ENCODE measurements around the gene PAX7. TPM values are rescaled to one million over a fixed set of nuclear protein-coding genes. Genes with fewer than 3 reads are reported as not detected.

Gene PAX7
- total and polyA plus RNA-seq, 2 donors (not counting 1 experiment from before 2014, with no cell fraction given): not detected

- no peak for TF ChIP-seq EZH2 (IDR thresholded peaks at IDR 0.05; ENCODE audit: borderline replicate concordance, insufficient read depth, low read depth, low read length, poor library complexity, severe bottlenecking)
- H4K20me1 ChIP-seq (ENCODE audit: control insufficient read depth, insufficient read depth, low read length, poor library complexity, severe bottlenecking): no peaks in the 10 kb centered on the region
- ATAC-seq (ENCODE audit: low read depth) (no peak), DNase-seq (no peak)
- no peaks in the 10 kb centered on the region for H3K9me3 Mint-ChIP-seq (ENCODE audit: insufficient read depth)
- no peaks in the 10 kb centered on the region for H3K4me1 Mint-ChIP-seq
- ChIA-PET CTCF (no interaction called here), POLR2A (no interaction called here)
- no peak overlapping the region for H3K9ac ChIP-seq (ENCODE audit: low read length)
- H3K27me3 ChIP-seq (replicated peaks in 1 of 4; ENCODE audit: control extremely low read depth in 1 of 4, control insufficient read depth in 3 of 4, insufficient read depth in 4 of 4, low read length in 3 of 4): peaks cover 0 to 5% (median 0%) of the 10 kb centered on the region in 4 experiments
- no peak overlapping the region for H3K4me3 Mint-ChIP-seq
- no peak overlapping the region for H3K4me3 ChIP-seq (ENCODE audit: control extremely low read depth in 1 of 5, extremely low read depth in 1 of 5, insufficient read depth in 1 of 5, low read depth in 2 of 5, low read length in 4 of 5)
- peaks cover 38% of the 10 kb centered on the region for H3K27me3 Mint-ChIP-seq
- H3K36me3 ChIP-seq (replicated peaks in 1 of 2; ENCODE audit: control extremely low read depth in 1 of 2, control insufficient read depth in 1 of 2, extremely low read depth in 1 of 2, insufficient read depth in 2 of 2, low read length in 1 of 2): no peaks in the 10 kb centered on the region
- intact Hi-C loops (cut with micrococcal nuclease): no loop called here
- H3K27ac Mint-ChIP-seq: no peak overlapping the region
- H2AFZ ChIP-seq (ENCODE audit: insufficient read depth, low read depth, low read length, poor library complexity, severe bottlenecking): no peak overlapping the region
- no peaks in the 10 kb centered on the region for H3K79me2 ChIP-seq (ENCODE audit: control insufficient read depth, insufficient read depth, low read length)
- H3K4me1 ChIP-seq (ENCODE audit: control insufficient read depth in 2 of 2, insufficient read depth in 2 of 2, low read length in 2 of 2): no peaks in the 10 kb centered on the region
- H3K27ac ChIP-seq (ENCODE audit: low read length in 2 of 2): no peak overlapping the region
- WGBS (ENCODE audit: insufficient coverage): 50% methylated on average over 5 of the region's 7 CpGs
- no peaks in the 10 kb centered on the region for H3K9me3 ChIP-seq (ENCODE audit: control extremely low read depth in 1 of 3, control insufficient read depth in 2 of 3, insufficient read depth in 1 of 3, low read length in 2 of 3)
- no peak overlapping the region for H3K4me2 ChIP-seq (replicated peaks; ENCODE audit: low read depth, low read length, poor library complexity, severe bottlenecking)
Measured at GRCh38 chr1:18666317-18666920, 35.8 kb downstream of the PAX7 start.

- H3K36me3 ChIP-seq (replicated peaks in 1 of 2; ENCODE audit: control extremely low read depth in 1 of 2, control insufficient read depth in 1 of 2, extremely low read depth in 1 of 2, insufficient read depth in 2 of 2, low read length in 1 of 2): no peaks in the 10 kb centered on the region
- no peaks in the 10 kb centered on the region for H3K9me3 ChIP-seq (ENCODE audit: control extremely low read depth in 1 of 3, control insufficient read depth in 2 of 3, insufficient read depth in 1 of 3, low read length in 2 of 3)
- no peak overlapping the region for H2AFZ ChIP-seq (ENCODE audit: insufficient read depth, low read depth, low read length, poor library complexity, severe bottlenecking)
- DNase-seq: no peak
- H3K27ac ChIP-seq (ENCODE audit: low read length in 2 of 2): no peak overlapping the region
- no peak for ATAC-seq (ENCODE audit: low read depth)
- intact Hi-C loops (cut with micrococcal nuclease): no loop called here
- H3K9ac ChIP-seq (ENCODE audit: low read length): no peak overlapping the region
- H3K79me2 ChIP-seq (ENCODE audit: control insufficient read depth, insufficient read depth, low read length): no peaks in the 10 kb centered on the region
- ChIA-PET POLR2A (no interaction called here), CTCF (interaction anchor here (1.5 kb wide), 1 partner anchor 13 kb away, joined by 4 read pairs; no protein-coding TSS in a partner anchor)
- Mint-ChIP-seq H3K4me1 (no peaks in the 10 kb centered on the region), H3K9me3 (ENCODE audit: insufficient read depth) (no peaks in the 10 kb centered on the region), H3K4me3 (no peak overlapping the region), H3K27me3 (peaks cover 34% of the 10 kb centered on the region), H3K27ac (no peak overlapping the region)
- H3K27me3 ChIP-seq (replicated peaks in 1 of 4; ENCODE audit: control extremely low read depth in 1 of 4, control insufficient read depth in 3 of 4, insufficient read depth in 4 of 4, low read length in 3 of 4): peaks cover 0 to 2% (median 0%) of the 10 kb centered on the region in 4 experiments
- no peaks in the 10 kb centered on the region for H3K4me1 ChIP-seq (ENCODE audit: control insufficient read depth in 2 of 2, insufficient read depth in 2 of 2, low read length in 2 of 2)
- no peak overlapping the region for H3K4me3 ChIP-seq (ENCODE audit: control extremely low read depth in 1 of 5, extremely low read depth in 1 of 5, insufficient read depth in 1 of 5, low read depth in 2 of 5, low read length in 4 of 5)
- TF ChIP-seq EZH2 (IDR thresholded peaks at IDR 0.05; ENCODE audit: borderline replicate concordance, insufficient read depth, low read depth, low read length, poor library complexity, severe bottlenecking) (no peak), CTCF (IDR thresholded peaks at IDR 0.05) (no peak)
- H3K4me2 ChIP-seq (replicated peaks; ENCODE audit: low read depth, low read length, poor library complexity, severe bottlenecking): no peak overlapping the region
- WGBS (ENCODE audit: insufficient coverage): 77% methylated on average over 6 of the region's 6 CpGs
- H4K20me1 ChIP-seq (ENCODE audit: control insufficient read depth, insufficient read depth, low read length, poor library complexity, severe bottlenecking): no peaks in the 10 kb centered on the region
Measured at GRCh38 chr1:18667333-18667732, 36.7 kb downstream of the PAX7 start.

All from B cell (primary cell).